Stimulated activated CD4-positive, alpha-beta T cell treated with anti-CD3 and anti-CD28 coated beads, Interleukin-4, amount 100 ng/mL, for 24 hours (primary cell): ENCODE results near the gene TANK.
A peak's percentile ranks its signal among the peaks of the same experiment; 100 is the strongest.
"Not testable (repeated sequence)": the region's sequence is repeated elsewhere in the genome, so short reads cannot be mapped to it uniquely, and the experiment has no call there.

Experiments used
- DNase-seq: peaks from one replicate; pipeline ENCODE4 v3.0.0-alpha.2; 2020

TANK gene

DNA sequence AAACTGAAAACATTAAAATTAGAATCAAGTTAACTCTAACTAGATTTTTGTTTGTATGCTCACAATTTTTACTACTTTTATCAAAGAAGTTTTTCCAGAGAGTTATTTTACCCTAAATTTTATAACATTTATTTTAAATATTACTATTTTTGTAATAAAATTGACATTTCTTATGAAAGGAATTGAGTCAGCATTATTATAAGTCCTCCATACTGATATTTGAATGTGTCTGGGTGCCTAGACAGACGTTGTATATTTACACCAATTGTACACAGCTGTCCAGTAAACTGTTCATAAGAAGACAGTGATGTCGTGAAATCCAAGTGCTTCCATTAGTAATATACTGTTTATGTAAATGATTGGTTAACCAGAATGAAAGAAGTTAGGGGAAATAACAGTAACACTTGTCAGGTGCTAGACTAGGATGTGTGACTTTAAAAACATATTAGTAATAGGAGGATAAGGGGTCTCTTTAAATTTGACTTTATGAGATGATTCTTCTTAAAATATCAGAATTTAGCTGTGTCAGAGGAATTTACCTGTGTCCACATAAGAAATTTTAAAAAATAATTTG is 73.7 kb downstream of the TANK start:
- no peak for DNase-seq

DNA sequence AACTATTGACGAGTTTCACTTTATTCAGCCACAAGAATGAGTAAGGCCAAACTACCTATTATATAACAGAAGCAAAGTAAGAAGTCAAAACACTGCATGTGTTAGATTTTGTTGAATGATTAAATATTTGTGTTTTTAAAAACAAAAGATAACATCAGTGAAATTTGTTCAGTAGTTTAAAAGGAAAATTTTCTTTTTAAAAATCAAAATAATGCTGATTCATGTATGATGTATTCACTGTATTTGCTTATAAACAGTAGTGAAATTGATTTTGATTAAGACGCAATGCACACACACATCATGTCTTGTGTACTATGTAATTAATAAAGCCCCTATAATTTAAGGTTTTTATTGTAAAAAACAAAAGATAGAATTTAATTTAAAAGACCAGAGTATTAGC is 74.4 kb downstream of the TANK start:
- DNase-seq: no peak

DNA sequence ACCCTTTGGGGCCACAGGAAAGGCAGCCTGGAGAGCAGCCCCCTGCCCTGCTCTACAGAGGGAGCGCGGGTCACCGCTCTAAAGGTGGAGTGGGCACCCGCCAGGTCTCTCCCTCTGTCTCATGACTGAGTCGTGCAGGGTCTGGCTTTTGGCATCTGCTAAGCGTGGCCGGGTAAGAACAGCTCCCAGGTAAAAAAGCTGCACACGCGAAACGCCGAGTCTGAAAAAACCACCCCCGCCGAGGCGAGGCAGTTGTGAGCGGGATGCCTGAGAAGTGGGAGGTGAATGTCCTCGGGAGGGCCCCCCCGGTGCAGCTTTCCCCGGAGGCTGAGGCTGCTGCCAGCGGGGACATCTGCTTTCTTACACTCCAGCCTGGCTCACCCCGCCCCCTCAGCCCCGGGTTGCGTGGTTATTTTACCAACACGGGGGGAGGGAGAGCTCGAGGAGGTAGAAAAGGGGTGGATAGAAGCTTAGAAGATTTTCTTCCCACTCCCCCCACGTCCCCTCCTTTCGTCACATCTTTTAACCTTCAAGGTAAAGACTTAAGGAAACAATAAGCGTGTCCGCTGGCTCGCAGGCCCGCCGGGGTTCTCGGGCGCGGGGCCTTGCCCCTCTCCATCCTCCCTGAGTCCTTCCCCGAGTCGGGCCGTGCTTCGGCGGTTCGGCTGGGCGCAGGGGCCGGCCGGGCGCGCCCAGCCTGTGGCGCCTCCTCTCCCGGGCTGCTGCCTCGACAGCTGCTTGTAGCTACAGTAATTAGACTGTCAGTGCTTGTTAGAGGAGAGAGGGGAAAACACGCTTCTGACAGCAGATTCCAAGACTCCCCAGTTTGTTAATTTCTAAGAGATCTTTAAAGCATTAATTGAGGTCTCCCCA is 77.4 kb downstream of the TANK start:
- DNase-seq: peak; percentile 59

DNA sequence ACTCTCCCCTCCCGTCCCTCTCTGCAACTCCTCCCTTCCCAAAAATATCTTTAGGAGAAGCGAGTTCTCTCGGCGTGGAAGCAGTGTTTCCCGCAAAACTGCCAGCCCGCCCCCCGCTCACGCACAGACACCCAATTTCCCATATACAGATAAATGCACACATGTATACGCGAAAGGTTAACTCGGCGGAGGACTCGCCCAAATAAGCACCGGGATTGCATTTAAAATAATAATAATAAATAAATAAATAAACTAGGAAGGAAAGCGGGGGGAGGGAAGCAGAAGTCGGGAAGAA is 78.0 kb downstream of the TANK start:
- no peak for DNase-seq

DNA sequence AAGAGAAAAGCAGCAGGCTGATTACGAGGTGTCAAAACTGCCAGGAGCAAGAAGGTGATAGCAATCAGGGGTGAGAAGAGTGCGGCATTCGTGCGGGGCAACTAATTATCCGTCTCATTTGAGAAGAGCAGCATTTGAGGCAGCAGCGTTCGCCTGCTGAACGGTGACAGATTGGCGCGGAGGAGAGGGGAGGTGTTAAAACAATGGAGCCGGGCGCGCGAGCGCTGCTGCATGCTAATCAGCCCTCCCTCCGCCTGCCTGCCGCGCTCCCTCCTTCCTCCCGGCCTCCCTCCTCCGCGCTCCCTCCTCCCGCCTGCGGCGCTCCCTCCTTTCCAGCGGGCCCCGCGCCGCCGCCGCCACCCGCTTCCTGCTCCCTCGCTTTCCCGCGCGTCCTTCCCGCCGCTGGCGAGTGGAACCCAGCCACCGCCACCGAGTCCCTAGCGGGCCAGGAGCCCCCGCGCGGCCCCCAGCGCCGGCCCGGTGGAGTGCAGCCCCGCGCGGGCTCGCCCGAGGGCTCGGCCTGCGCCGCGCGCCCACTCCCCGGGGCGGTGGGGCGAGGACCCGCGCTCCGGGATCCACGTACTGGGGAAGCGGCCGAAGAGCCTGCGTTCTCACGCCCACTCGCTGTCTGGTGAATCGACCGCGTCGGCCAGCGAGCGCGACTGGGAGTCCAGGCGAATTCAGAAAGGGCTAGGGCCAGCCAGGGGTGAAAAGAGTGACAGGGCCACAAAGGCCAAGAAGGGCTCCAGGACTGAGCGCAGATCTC is 78.5 kb downstream of the TANK start:
- peak; percentile 63 for DNase-seq

DNA sequence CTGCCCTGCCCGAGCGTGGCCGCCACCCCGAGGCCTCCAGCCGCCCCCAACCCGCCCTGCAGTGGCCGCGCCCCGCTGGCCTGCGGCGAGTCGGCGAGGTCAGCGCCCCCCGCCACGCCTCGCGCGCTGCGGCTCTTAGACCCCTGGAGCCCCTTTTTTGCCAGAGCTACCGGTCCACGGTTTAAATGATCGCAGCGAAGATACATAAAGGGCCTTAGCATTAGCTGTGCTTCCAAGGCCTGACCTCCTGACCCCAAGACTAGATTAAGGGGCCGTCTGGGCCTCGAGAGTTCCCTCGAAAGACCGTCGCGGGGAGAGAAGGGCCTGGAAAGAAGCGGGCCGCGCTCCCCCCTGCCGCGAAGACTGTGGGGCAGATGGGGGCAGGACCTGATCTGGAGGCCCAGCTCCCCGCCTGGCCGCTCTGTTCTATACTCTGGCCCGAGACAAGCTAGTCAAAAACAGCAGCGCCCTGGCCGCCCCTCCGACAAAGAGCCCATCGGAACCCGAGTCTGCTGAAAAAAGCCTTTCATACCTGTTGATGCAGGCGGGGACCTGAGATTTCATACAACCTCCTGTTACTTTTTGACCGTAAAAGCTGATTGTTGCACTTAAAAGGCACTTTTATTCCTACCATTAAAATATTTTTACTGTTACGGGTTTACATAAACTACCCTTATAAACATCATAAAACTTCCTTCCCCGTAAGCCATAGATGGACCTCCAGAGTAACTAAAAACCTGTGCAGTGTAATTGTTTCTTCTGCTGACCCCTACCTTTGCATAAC is 79.3 kb downstream of the TANK start:
- DNase-seq: no peak

DNA sequence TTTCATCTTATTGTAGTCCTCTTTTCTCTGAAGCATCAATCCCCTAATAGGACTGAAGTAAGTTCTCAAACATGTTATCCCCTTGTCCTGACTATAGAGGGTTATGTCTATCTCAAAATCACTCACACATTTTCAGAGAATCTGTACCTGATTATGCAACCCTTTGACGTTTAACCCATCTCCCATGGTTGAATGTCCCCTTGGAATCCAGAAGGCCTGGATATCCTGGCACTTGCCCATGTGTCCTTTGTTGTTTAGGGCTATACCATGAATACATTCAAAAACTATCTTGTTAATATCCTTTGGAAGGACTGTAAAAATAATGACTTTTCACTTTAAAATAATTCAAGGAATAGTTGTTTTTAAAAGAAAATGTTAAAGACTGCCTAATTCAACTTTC is 81.7 kb downstream of the TANK start:
- DNase-seq: no peak

DNA sequence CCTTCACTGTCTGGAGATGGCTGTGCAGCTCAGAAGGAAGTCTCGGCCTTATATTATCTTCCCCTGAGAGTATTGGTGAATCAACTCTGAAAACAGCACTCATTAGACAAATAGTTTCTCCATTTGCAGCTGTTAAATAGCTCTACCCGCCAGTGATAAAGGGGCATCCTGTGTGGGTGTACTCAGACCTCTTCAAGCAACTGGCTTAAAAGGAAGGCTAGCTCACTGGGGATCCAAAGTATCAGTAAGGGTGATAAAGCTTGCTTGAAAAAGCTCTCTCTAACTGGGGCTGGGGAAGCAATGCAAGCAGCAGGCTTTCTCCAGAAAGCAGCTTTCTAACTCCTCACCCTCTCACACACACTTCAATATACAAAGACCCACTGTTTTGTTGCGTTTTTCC is 83.1 kb downstream of the TANK start:
- no peak for DNase-seq

DNA sequence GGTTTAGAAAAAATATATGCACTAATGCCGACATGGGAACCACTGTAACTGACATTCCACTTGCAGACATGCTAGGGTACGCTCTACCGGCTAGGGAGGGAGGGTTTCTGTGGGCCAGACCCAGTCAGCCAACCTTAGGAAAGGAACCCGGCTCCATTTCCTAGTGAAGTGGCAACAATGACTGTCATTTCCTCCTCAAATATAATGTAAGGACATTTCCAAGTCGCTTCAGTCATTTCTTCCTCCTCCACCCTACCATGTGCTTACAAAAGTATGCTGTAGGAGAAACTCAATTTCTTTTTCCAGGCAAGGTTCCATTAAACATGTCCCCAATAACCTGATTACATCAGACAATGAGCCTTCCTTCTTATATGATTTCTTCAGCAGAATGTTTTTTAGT is 83.7 kb downstream of the TANK start:
- DNase-seq: peak; percentile 22

DNA sequence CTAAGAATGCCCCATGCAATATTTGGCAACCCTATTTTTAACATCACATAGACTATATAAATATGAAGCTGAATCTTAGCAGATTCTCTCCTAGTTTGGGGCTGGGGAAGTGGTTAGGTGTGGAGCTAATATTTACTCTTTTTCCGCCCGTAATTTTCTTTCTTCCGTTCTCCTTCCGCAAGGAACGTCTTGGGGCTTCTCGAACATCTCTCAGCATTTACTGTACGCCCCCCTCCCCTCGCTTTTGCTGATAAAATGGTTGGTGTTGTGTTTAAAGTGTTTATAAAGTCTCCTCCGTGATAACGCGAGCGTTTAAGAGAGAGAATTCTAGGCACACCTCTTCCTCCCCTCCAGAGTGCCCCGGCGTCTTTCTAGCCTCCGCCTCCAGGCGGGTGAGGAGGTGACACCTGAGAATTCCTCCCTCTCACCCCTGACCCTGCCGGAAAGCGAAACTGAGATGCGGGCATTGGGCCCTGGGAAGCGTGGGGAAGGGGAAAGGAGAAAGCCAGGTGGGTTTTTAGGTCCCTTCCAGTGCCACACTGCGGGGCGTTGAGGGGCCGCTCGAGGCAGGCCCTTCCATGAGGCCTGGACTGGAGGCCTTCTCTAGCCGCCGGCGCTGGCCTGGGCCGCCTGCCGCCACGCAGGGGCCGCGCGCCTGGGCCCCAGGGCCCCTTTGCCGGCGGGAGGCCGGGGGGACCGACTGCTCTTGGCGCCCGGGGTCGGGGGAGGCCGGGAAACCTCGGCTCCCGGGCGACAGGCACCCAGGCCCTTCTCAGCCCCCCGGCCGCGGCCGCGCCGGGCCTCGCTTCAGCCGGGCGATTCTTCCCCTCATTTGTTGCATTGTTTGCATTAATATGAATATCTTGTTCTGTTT is 84.4 kb downstream of the TANK start:
- peak; percentile 66 for DNase-seq

DNA sequence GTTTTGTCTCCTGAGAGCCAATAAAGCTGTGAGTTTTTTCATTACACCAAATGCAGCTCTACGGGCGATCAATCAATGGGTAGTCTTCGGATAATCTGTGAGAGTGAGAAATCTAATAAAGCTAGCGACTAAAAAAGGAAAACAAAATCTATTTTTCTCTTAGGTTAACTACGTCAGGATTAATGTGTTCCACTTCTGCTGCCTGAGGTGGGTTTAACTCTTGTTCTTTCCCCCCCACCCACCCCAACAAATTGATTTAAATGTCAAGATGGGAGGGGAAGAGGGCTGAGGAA is 85.0 kb downstream of the TANK start:
- DNase-seq: no peak

DNA sequence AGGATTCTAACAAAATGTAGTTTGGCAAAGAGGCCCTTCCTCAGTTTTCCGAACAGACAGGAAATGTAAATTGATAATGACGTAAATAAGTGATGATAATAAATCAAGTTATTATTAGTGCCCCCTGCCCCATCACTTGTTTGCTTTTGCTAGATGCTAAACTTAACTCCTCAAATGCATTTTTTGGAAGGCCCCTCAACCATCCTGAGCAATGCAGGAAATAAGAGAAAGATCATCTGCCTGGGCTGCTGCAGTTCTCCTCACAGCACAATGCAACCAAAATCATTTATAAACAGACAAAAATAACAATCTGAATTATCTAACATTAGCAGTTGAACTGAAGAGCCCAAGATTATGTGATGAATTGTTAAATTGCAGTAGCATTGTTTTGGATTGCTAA is 85.4 kb downstream of the TANK start:
- DNase-seq: no peak

DNA sequence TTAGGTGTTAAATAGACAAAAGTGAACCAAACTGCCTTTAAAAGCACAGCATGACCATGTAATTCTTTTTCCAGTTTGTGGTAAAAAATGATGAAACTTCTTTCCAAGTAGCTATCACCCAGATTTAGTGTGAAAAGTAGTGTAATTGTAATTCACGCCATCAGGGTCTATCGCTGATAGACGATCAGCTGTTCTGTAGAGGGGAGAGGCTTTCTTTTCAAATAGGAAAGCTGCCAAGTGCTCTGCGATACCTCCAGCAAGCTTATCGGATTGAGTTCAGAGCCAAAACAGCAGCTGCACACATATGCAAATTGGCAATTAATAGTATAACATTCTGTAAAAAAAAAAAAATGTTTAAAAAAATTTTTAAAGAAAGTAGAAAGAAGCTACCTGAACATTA is 86.1 kb downstream of the TANK start:
- no peak for DNase-seq

DNA sequence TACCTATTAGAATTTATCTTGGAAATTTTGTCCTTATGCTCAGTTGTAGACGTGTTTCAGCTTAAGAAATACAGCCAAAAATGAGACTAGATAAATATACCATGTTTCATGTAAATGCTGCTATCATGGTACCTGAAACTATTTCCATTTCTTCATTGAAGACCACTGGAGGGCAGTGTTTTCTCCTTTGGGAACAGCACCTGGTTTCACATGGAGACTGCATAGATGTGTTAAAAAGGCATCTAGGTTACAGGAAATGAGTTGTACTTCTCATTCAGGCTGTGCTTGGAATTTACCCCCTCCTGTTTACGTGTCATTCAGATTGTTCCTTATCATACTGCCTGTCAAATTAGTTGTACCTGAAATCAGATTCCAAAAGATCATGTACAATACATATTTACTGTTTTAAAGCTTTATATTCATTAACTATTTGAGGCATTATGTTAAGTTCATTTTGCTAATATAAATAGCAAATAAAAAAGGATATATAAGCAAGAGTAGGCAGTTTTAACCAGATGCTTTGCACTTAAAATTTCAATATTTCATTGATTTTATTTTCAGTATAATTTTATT is 90.7 kb downstream of the TANK start:
- DNase-seq: no peak

DNA sequence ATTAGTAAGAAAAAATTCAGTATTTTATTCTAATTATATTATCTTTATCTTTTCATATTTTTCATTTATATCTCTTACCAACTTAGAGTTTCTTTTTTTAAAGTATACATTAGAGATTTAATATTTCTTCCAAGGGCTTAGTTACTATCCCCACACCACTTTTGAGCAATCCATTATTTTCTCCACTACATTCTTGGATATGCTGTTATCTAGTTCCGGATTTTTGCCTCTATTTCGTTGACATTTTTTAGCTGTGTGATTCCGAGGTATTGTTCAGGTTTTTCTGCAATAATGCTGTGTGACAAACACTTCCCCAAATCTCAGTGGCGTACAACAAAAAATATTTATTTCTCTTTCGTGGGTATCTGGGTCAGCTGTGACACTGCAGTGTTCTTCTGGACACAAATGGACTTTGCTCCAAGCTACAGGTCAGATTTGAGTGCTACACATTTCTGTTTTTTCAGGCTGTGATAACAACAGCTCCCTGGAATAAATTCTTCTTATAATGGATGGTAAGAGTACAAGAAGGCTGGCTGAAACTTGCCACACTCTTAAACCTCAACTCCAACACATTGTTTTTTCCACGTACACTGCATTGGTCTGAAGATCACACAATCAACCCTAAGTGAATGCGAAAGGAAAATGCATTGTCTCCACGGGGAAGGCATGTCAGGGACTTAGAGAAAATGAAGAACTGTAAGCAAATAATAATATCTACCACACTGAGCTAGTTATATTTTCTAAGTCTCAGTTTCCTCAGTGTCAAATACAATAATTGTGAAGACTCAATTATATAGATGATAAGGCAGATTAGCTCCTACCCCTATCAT is 97.1 kb downstream of the TANK start:
- DNase-seq: no peak

DNA sequence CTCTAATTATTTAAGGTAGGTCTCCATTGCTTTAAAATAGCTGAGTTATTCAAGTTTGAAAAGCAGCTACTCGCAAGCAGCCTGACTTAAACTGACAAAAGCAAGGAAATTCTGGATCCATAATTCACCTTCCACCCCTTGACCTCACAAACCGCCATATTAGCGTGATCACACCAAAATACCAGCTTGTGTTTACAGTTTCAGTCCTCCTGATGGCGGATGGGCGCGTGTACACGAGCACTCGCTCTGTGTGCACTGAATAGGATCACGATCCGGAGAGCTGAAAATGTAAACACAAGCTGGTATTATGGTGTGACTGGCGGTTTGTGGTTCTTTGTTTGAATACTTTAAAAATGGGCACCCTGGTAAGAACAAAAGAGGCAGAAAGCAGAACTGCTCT is 105.6 kb downstream of the TANK start:
- no peak for DNase-seq

DNA sequence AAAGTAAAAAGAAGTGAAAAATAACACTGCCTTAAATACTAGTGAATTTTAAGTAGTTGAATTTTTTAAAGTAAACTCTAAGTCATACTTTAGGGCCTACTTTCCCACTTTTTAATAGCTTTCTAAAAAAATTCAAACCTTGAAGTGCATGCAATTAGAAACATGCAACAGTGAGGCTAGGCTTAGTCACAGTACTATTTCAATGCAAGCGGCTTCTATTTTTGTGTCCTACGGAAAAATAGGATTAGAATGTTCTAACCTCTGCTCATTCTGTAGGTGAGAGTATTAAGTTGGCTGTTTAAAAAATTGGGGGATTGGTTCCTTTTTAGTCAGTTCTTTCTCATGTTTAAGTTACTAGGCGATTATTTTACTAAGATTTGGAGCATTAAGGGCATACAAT is 108.9 kb downstream of the TANK start:
- no peak for DNase-seq

DNA sequence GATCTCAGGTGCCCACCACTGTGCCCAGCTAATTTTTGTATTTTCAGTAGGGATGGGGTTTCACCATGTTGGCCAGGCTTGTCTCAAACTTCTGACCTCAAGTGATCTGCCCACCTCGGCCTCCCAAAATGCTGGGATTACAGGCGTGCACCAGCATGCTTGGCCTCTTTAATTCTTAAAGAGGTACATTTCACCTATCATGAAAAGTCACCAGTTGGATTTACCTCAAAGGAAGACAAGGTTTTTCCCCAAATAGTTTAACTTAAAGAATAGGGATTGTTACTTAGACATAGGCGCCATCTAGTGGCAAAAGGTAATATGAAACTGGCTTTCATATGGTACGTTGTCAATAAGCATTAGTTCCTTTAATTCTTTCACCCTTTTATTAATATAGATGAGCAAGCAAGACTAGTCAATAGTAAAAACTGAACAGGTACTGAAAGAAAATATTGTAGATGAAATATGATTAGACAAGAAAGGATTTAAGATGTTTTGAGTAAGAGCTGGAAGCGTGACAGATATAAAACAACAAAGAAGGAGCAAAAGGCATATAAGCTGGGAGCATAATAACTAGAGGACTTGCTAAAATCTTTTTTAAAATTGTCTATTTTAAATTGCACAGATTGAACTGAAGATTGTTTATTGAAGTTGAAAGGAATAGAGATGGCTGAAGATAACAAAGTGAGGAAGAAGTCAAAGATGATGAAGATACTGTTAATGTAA is 113.0 kb downstream of the TANK start:
- DNase-seq: peak; percentile 43

DNA sequence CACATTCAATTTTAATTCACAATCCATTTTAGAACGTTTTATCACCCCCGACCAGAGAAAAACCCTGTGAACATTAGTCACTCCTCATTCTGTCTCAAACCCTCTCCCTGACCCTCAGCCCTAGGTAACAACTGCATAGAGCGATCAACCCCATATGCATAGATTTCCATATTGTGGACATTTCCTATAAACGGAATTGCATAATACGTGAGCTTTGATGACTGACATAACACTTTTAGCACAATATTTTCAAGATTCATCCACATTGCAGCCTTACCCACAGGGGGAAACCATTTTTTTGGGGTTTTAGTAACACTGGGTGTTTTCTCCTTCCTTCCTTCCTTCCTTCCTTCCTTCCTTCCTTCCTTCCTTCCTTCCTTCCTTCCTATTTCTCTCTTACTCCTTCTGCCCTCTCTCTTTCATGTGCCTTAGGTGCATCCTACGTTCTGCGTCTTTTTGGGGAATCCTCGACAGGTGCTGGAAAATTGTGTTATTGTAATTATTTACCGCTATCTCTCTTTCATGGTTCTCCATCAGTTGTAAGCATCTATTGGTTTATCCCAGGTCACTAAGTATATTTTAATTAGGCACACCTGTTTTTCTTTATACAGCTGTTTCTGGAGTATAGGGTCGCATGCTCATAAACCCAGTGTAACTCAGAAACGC is 118.5 kb downstream of the TANK start:
- peak; percentile 21 for DNase-seq

DNA sequence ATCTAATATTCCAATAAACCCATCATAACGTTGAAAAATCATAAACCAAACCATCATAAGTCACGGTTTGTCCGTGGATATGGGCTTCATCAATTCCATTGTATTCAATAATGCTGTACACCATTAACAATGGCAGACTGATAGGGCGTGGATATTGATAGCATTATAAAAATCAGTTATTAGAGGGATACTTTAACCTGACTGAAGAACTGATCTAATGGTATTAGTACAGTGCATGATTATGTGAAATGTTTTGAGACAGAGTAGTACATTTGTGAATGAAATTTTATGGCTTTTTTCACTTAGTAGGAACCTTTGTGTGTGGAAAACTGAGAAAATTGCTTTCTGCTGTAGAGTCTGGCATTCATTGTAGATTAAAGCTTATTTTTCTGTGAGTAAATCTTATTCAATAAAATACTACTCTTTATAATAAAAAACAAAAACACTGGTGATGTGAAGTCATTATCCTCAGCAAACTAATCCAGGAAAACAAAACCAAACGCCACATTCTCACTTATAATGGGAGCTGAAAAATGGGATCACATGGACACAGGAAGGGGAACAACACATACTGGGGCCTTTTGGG is 119.1 kb downstream of the TANK start:
- DNase-seq: not testable (repeated sequence)
